OCI-LY1 (cell line): ENCODE measurements around the gene ZNF618.

Experiments
- CTCF ChIP-seq: fragments of 200-600 bp; sonication (generic), shearing (Covaris generic); IDR thresholded peaks from 2 replicates; pipeline ENCODE4 v1.5.1; 2017; ENCODE audit warnings: mild to moderate bottlenecking, antibody characterized with exemption, low read length, moderate library complexity, mixed read lengths
- EZH2 ChIP-seq: fragments of 200-600 bp; sonication (generic), shearing (Covaris generic); IDR thresholded peaks from 2 replicates; pipeline ENCODE4 v1.8.0; 2017; ENCODE audit warnings: borderline replicate concordance, mixed run types, mild to moderate bottlenecking, antibody characterized with exemption, low read length, moderate library complexity, mixed read lengths

DNA sequence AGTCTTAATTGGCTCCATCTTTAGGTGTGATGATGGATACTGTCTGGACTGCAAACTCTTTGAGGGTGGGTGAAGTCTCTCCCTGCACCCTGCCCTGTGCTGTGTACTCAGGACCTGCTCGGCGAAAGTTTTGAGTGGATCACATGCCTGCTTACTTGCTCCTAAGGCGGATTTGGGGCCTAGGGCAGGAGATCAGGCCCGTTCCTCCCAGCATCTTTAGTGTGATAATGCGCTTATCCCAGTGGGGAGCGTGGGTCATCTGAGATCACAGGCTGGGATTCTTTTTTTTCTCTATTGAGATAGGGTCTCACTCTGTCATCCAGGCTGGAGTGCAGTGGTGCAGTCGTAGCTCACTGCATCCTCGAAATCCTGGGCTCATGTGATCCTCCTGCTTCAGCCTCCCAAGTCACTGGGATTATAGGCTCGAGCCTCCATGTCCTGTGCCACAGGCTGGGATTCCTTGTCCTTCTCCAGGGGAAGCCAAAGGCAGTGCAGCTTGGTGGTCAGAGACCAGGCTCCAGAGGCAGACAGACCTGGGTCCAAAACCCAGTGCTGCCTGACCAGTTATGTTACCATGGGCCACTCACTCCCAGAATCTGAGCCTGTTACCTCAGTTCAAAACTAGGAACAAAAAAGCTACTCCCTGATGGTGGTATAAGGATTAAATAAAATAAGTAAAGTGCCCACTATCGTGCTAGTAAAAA lies 59.7 kb downstream of the ZNF618 start:
- TF ChIP-seq CTCF, result no peak
- TF ChIP-seq EZH2, result no peak
